ENCODE measurements around the gene PRR36. TPM values are rescaled to one million over a fixed set of nuclear protein-coding genes. Genes with fewer than 3 reads are reported as not detected.

The PRR36 gene
- total RNA-seq, 6 donors from 2014 or later, result 0.46 to 9.4 (median 2.7) TPM

- peak overlapping the region in 2 of 4 donors; percentile 73 to 77 for H3K27ac ChIP-seq
- WGBS, 2 donors, result 23 to 36% methylated on average over 21 of the region's 21 CpGs
- peaks cover 0 to 13% (median 7%) of the 10 kb centered on the region in 4 donors for H3K27me3 ChIP-seq
- no peak for DNase-seq
- TF ChIP-seq EP300 (IDR thresholded peaks at IDR 0.05) (no peak), POLR2A (IDR thresholded peaks at IDR 0.05) (no peak), CTCF (IDR thresholded peaks at IDR 0.05) (no peak), POLR2AphosphoS5 (IDR thresholded peaks at IDR 0.05) (no peak)
- H3K4me1 ChIP-seq, result peaks cover 34 to 64% (median 38%) of the 10 kb centered on the region in 4 donors
- peak overlapping the region in 3 of 4 donors; percentile 52 to 55 (median 54) for H3K4me3 ChIP-seq
- no peaks in the 10 kb centered on the region for H3K36me3 ChIP-seq
- no peaks in the 10 kb centered on the region for H3K9me3 ChIP-seq
- no peak for ATAC-seq (ENCODE audit: low FRiP score in 2 of 2)
Observed at GRCh38 chr19:7868326-7868670, 5.9 kb downstream of the PRR36 start.

GRCh38 chr19:7867092-7867844 lies 6.9 kb downstream of the PRR36 start:
- no peak for DNase-seq
- Histone ChIP-seq H3K4me3 (no peak overlapping the region), H3K9me3 (no peaks in the 10 kb centered on the region), H3K36me3 (no peaks in the 10 kb centered on the region), H3K27ac (no peak overlapping the region), H3K27me3 (peaks cover 0 to 12% (median 1%) of the 10 kb centered on the region in 4 donors), H3K4me1 (peaks cover 34 to 64% (median 38%) of the 10 kb centered on the region in 4 donors)
- TF ChIP-seq POLR2AphosphoS5 (IDR thresholded peaks at IDR 0.05) (no peak), CTCF (IDR thresholded peaks at IDR 0.05) (no peak), EP300 (IDR thresholded peaks at IDR 0.05) (no peak), POLR2A (IDR thresholded peaks at IDR 0.05) (no peak)
- WGBS, 2 donors, result 87 to 89% methylated on average over 4 to 9 of the region's 9 CpGs
- no peak for ATAC-seq (ENCODE audit: low FRiP score in 2 of 2)

- H3K27ac ChIP-seq, result no peak overlapping the region
- peaks cover 34 to 64% (median 38%) of the 10 kb centered on the region in 4 donors for H3K4me1 ChIP-seq
- H3K27me3 ChIP-seq, result peaks cover 0 to 19% (median 3%) of the 10 kb centered on the region in 4 donors
- no peaks in the 10 kb centered on the region for H3K36me3 ChIP-seq
- ATAC-seq (ENCODE audit: low FRiP score in 2 of 2) (no peak), DNase-seq (no peak)
- no peaks in the 10 kb centered on the region for H3K9me3 ChIP-seq
- H3K4me3 ChIP-seq, result no peak overlapping the region
- TF ChIP-seq POLR2AphosphoS5 (IDR thresholded peaks at IDR 0.05) (no peak), EP300 (IDR thresholded peaks at IDR 0.05) (no peak), CTCF (IDR thresholded peaks at IDR 0.05) (no peak), POLR2A (IDR thresholded peaks at IDR 0.05) (no peak)
- 79 to 85% methylated on average over 7 to 11 of the region's 12 CpGs for WGBS, 2 donors
Observed at GRCh38 chr19:7866399-7867091, 7.6 kb downstream of the PRR36 start.

GRCh38 chr19:7865262-7865911 lies 8.8 kb downstream of the PRR36 start:
- WGBS, 2 donors, result 41 to 43% methylated on average over 10 of the region's 10 CpGs
- Histone ChIP-seq H3K27ac (no peak overlapping the region), H3K36me3 (no peaks in the 10 kb centered on the region), H3K4me1 (peaks cover 24 to 57% (median 32%) of the 10 kb centered on the region in 4 donors), H3K9me3 (no peaks in the 10 kb centered on the region), H3K4me3 (no peak overlapping the region), H3K27me3 (peaks cover 0 to 19% (median 3%) of the 10 kb centered on the region in 4 donors)
- DNase-seq, result peak in 1 of 2 donors; percentile 34
- no peak for TF ChIP-seq POLR2AphosphoS5 (IDR thresholded peaks at IDR 0.05)
- TF ChIP-seq POLR2A (IDR thresholded peaks at IDR 0.05), result no peak
- TF ChIP-seq EP300 (IDR thresholded peaks at IDR 0.05), result no peak
- no peak for TF ChIP-seq CTCF (IDR thresholded peaks at IDR 0.05)
- ATAC-seq (ENCODE audit: low FRiP score in 2 of 2), result no peak
